Neural progenitor cell (in vitro differentiated cells): ENCODE results near the gene DXO. TPM values are rescaled to one million over a fixed set of nuclear protein-coding genes. Genes with fewer than 3 reads are reported as not detected.
A peak's percentile ranks its signal among the peaks of the same experiment; 100 is the strongest.

ENCODE experiments used
- DNase-seq: peaks from one replicate; pipeline ENCODE4 v3.0.0-alpha.2; 2016; ENCODE audit warnings: low spot score
- H2AFZ ChIP-seq: fragments of 200-600 bp; sonication (generic); replicated peaks from 2 replicates; pipeline ENCODE4 v1.6.1; 2016; ENCODE audit warnings: antibody characterized with exemption
- H3F3A ChIP-seq: fragments of 200-600 bp; sonication (generic); 2 replicates; pipeline ENCODE4 v1.6.1; 2016; ENCODE audit warnings: antibody characterized with exemption, low read depth
- H3K27ac ChIP-seq: fragments of 200-600 bp; sonication (generic); 2 replicates; pipeline ENCODE4 v1.5.1; 2016; ENCODE audit warnings: mild to moderate bottlenecking
- H3K27me3 ChIP-seq: fragments of 200-600 bp; sonication (generic); 2 replicates; pipeline ENCODE4 v1.6.1; 2016; ENCODE audit warnings: mild to moderate bottlenecking, moderate library complexity
- H3K36me3 ChIP-seq: fragments of 200-600 bp; sonication (generic); 2 replicates; pipeline ENCODE4 v1.5.1; 2016
- H3K4me1 ChIP-seq: fragments of 200-600 bp; sonication (generic); 2 replicates; pipeline ENCODE4 v1.6.1; 2016; ENCODE audit warnings: mixed run types
- H3K4me2 ChIP-seq: fragments of 200-600 bp; sonication (generic); 2 replicates; pipeline ENCODE4 v1.6.1; 2016
- H3K4me3 ChIP-seq: fragments of 200-600 bp; sonication (generic); 2 replicates; pipeline ENCODE4 v1.5.1; 2016
- H3K79me2 ChIP-seq: fragments of 200-600 bp; sonication (generic); 2 replicates; pipeline ENCODE4 v1.6.1; 2016; ENCODE audit warnings: low read depth
- H3K9ac ChIP-seq: fragments of 200-600 bp; sonication (generic); 2 replicates; pipeline ENCODE4 v1.6.1; 2016
- H3K9me3 ChIP-seq: fragments of 200-600 bp; sonication (generic); 2 replicates; pipeline ENCODE4 v1.5.1; 2016; ENCODE audit warnings: low read depth
- H4K20me1 ChIP-seq: fragments of 200-600 bp; sonication (generic); 2 replicates; pipeline ENCODE4 v1.6.1; 2016; ENCODE audit warnings: low read depth
- H3K27ac Mint-ChIP-seq: 3 replicates; pipeline ENCODE4 v1.8.0; 2021; ENCODE audit warnings: mixed read lengths
- H3K27me3 Mint-ChIP-seq: 2 replicates; pipeline ENCODE4 v1.8.0; 2022; ENCODE audit warnings: low read depth, mild to moderate bottlenecking, inconsistent platforms, moderate library complexity, mixed read lengths; ENCODE audit not compliant: insufficient read depth
- H3K36me3 Mint-ChIP-seq: 3 replicates; pipeline ENCODE4 v1.8.0; 2021; ENCODE audit warnings: mixed read lengths
- H3K4me1 Mint-ChIP-seq: 3 replicates; pipeline ENCODE4 v1.8.0; 2021; ENCODE audit warnings: mixed read lengths
- H3K4me3 Mint-ChIP-seq: 3 replicates; pipeline ENCODE4 v1.8.0; 2021; ENCODE audit warnings: mild to moderate bottlenecking, moderate library complexity, mixed read lengths
- H3K9me3 Mint-ChIP-seq: 3 replicates; pipeline ENCODE4 v1.8.0; 2020; ENCODE audit warnings: mixed read lengths
- EZH2 ChIP-seq: fragments of 200-600 bp; sonication (generic); IDR thresholded peaks from 2 replicates; pipeline ENCODE4 v1.6.1; 2017; ENCODE audit warnings: antibody characterized with exemption, mild to moderate bottlenecking, moderate library complexity
- EZH2phosphoT487 ChIP-seq: fragments of 200-600 bp; sonication (generic); IDR thresholded peaks from 2 replicates; pipeline ENCODE4 v1.6.1; 2017; ENCODE audit warnings: antibody characterized with exemption
- total RNA-seq: library from RNA; depleted of rRNA; stranded (reverse); fragments of >200 nt; gene quantifications from 2 replicates; pipeline ENCODE4 v1.2.3, GENCODE V29; 2015; ENCODE audit warnings: low replicate concordance
- TF ChIP-seq, protein P1 (sequence below): fragments of 200-600 bp; sonication (generic); IDR thresholded peaks from 2 replicates; pipeline ENCODE4 v1.5.1; 2017; ENCODE audit warnings: antibody characterized with exemption, mild to moderate bottlenecking

Gene DXO
- total RNA-seq, 1 donor from 2014 or later: 10.2 TPM

DNA sequence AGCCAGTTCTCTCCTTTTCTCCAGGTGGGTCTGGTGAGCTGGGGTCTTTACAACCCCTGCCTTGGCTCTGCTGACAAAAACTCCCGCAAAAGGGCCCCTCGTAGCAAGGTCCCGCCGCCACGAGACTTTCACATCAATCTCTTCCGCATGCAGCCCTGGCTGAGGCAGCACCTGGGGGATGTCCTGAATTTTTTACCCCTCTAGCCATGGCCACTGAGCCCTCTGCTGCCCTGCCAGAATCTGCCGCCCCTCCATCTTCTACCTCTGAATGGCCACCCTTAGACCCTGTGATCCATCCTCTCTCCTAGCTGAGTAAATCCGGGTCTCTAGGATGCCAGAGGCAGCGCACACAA is 26.8 kb downstream of the DXO start:
- Mint-ChIP-seq H3K27me3 (peaks cover 21% of the 10 kb centered on the region), H3K27ac (no peak overlapping the region), H3K9me3 (no peaks in the 10 kb centered on the region), H3K36me3 (peaks cover 2% of the 10 kb centered on the region), H3K4me1 (peaks cover 18% of the 10 kb centered on the region), H3K4me3 (no peak overlapping the region)
- no peak for TF ChIP-seq EZH2phosphoT487
- Histone ChIP-seq H3K27ac (no peak overlapping the region), H3K79me2 (no peaks in the 10 kb centered on the region), H3K4me1 (peaks cover 4% of the 10 kb centered on the region), H3K9me3 (no peaks in the 10 kb centered on the region), H2AFZ (peak overlapping the region; percentile 36), H4K20me1 (no peaks in the 10 kb centered on the region), H3K36me3 (no peaks in the 10 kb centered on the region), H3K27me3 (peaks cover 17% of the 10 kb centered on the region), H3K9ac (no peak overlapping the region), H3K4me3 (no peak overlapping the region), H3F3A (no peaks in the 10 kb centered on the region), H3K4me2 (no peak overlapping the region)
- DNase-seq: no peak

DNA sequence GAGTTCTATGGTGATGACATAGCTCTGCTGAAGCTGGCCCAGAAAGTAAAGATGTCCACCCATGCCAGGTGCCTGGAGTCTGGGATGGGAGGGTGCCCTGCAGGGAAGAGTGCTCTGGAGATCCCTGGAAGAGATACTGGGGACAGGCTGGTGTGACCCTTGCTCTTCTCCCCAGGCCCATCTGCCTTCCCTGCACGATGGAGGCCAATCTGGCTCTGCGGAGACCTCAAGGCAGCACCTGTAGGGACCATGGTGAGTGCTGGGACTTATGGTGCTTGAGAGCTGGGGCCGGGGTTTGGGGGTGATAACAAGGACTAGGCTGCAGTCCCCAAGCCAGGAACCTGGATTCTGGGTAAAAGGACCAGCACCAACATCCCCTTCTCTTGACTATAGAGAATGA is 28.2 kb downstream of the DXO start:
- Histone ChIP-seq H4K20me1 (no peaks in the 10 kb centered on the region), H3K4me2 (no peak overlapping the region), H3K9ac (no peak overlapping the region), H3K4me1 (peaks cover 4% of the 10 kb centered on the region), H3K27me3 (peaks cover 17% of the 10 kb centered on the region), H2AFZ (no peak overlapping the region), H3F3A (no peaks in the 10 kb centered on the region), H3K9me3 (no peaks in the 10 kb centered on the region), H3K36me3 (no peaks in the 10 kb centered on the region), H3K27ac (no peak overlapping the region), H3K79me2 (no peaks in the 10 kb centered on the region), H3K4me3 (no peak overlapping the region)
- Mint-ChIP-seq H3K4me1 (peaks cover 17% of the 10 kb centered on the region), H3K27me3 (peaks cover 21% of the 10 kb centered on the region), H3K27ac (no peak overlapping the region), H3K36me3 (no peaks in the 10 kb centered on the region), H3K9me3 (no peaks in the 10 kb centered on the region), H3K4me3 (no peak overlapping the region)
- no peak for DNase-seq
- TF ChIP-seq, protein P1, sequence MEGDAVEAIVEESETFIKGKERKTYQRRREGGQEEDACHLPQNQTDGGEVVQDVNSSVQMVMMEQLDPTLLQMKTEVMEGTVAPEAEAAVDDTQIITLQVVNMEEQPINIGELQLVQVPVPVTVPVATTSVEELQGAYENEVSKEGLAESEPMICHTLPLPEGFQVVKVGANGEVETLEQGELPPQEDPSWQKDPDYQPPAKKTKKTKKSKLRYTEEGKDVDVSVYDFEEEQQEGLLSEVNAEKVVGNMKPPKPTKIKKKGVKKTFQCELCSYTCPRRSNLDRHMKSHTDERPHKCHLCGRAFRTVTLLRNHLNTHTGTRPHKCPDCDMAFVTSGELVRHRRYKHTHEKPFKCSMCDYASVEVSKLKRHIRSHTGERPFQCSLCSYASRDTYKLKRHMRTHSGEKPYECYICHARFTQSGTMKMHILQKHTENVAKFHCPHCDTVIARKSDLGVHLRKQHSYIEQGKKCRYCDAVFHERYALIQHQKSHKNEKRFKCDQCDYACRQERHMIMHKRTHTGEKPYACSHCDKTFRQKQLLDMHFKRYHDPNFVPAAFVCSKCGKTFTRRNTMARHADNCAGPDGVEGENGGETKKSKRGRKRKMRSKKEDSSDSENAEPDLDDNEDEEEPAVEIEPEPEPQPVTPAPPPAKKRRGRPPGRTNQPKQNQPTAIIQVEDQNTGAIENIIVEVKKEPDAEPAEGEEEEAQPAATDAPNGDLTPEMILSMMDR: no peak
- TF ChIP-seq EZH2: no peak
- no peak for TF ChIP-seq EZH2phosphoT487

DNA sequence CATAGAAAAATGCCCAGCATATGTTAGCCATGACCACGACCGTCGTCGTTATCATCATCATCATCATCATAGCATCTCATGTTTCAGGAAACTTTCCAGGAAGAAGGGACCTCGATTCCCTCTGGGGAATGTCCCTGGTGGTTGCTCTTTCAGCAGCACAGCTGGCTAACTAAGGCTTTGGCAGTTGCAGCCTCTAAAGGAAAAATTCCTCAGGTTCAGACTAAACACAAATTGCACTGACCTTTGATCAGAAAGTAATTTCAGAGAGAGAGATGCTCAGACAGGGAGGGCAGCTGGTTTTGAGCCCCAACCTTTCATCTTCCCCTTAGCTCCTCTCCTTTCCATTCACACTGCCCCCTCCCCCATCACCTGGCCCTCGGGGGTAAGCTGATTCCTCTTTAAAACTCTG is 31.7 kb downstream of the DXO start:
- peaks cover 4% of the 10 kb centered on the region for H3K4me1 ChIP-seq
- peak overlapping the region; percentile 88 for H2AFZ ChIP-seq
- H4K20me1 ChIP-seq: no peaks in the 10 kb centered on the region
- Mint-ChIP-seq H3K36me3 (no peaks in the 10 kb centered on the region), H3K9me3 (no peaks in the 10 kb centered on the region), H3K4me1 (peaks cover 11% of the 10 kb centered on the region), H3K4me3 (no peak overlapping the region), H3K27me3 (peaks cover 16% of the 10 kb centered on the region), H3K27ac (no peak overlapping the region)
- H3K36me3 ChIP-seq: no peaks in the 10 kb centered on the region
- no peak overlapping the region for H3K9ac ChIP-seq
- no peak overlapping the region for H3K4me2 ChIP-seq
- no peaks in the 10 kb centered on the region for H3F3A ChIP-seq
- H3K9me3 ChIP-seq: no peaks in the 10 kb centered on the region
- H3K27me3 ChIP-seq: peaks cover 6% of the 10 kb centered on the region
- DNase-seq: no peak
- H3K27ac ChIP-seq: no peak overlapping the region
- no peaks in the 10 kb centered on the region for H3K79me2 ChIP-seq
- no peak overlapping the region for H3K4me3 ChIP-seq
- TF ChIP-seq, protein P1: no peak
- TF ChIP-seq EZH2 (no peak), EZH2phosphoT487 (no peak)

DNA sequence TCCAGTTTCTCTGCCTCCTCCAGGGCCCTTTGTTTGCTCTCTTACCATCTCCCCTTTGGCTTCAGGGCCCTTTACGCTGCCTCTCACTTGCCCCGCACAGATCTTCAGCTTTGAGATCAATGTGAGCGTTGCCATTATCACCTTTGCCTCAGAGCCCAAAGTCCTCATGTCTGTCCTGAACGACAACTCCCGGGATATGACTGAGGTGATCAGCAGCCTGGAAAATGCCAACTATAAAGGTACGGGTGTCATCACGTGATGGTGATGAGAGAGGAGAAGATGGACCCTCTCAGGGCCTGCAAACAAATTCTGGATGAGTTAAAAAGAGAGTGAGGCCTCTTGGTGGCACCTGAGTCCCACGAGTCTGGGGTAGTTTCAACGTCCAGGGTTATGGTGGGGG is 36.1 kb downstream of the DXO start:
- Mint-ChIP-seq H3K36me3 (no peaks in the 10 kb centered on the region), H3K4me3 (no peak overlapping the region), H3K4me1 (peaks cover 8% of the 10 kb centered on the region), H3K9me3 (peaks cover 8% of the 10 kb centered on the region), H3K27ac (no peak overlapping the region), H3K27me3 (peaks cover 14% of the 10 kb centered on the region)
- H3K36me3 ChIP-seq: no peaks in the 10 kb centered on the region
- DNase-seq: no peak
- no peaks in the 10 kb centered on the region for H4K20me1 ChIP-seq
- H3K79me2 ChIP-seq: no peaks in the 10 kb centered on the region
- H3K4me2 ChIP-seq: no peak overlapping the region
- H3K4me1 ChIP-seq: peaks cover 4% of the 10 kb centered on the region
- H3K27ac ChIP-seq: no peak overlapping the region
- H3K9ac ChIP-seq: no peak overlapping the region
- TF ChIP-seq, protein P1: no peak
- TF ChIP-seq EZH2phosphoT487: no peak
- no peak for TF ChIP-seq EZH2
- H3K9me3 ChIP-seq: no peaks in the 10 kb centered on the region
- H2AFZ ChIP-seq: no peak overlapping the region
- H3K27me3 ChIP-seq: no peaks in the 10 kb centered on the region
- no peaks in the 10 kb centered on the region for H3F3A ChIP-seq
- no peak overlapping the region for H3K4me3 ChIP-seq
